BLaER1 treated with 17β-estradiol and CSF1 and Interleukin-3, amounts not matched to agents 10 nM and 100 nM (cell line): Measurements from ENCODE around the gene MSI2.
A peak's percentile ranks its signal among the peaks of the same experiment; 100 is the strongest.

ENCODE experiments used
- H3K27ac ChIP-seq, 11 experiments: shearing (Covaris generic); formaldehyde crosslinking; 2 replicates each; pipeline ENCODE4 v1.8.1; 2022
- H3K27me3 ChIP-seq, 11 experiments: shearing (Covaris generic); formaldehyde crosslinking; 2 replicates each; pipeline ENCODE4 v1.8.1; 2022
- H3K36me3 ChIP-seq, 11 experiments: shearing (Covaris generic); formaldehyde crosslinking; 2 replicates each; pipeline ENCODE4 v1.8.1; 2022
- H3K4me1 ChIP-seq, 10 experiments: shearing (Covaris generic); formaldehyde crosslinking; 2 replicates each; pipeline ENCODE4 v1.8.1; 2022
- H3K4me2 ChIP-seq, 11 experiments: shearing (Covaris generic); formaldehyde crosslinking; 2 replicates each; pipeline ENCODE4 v1.8.1; 2022
- H3K4me3 ChIP-seq, 10 experiments: shearing (Covaris generic); formaldehyde crosslinking; 2 replicates each; pipeline ENCODE4 v1.8.1; 2022
- H3K9ac ChIP-seq, 11 experiments: shearing (Covaris generic); formaldehyde crosslinking; 2 replicates each; pipeline ENCODE4 v1.8.1; 2022
- H3K9me3 ChIP-seq, 11 experiments: shearing (Covaris generic); formaldehyde crosslinking; replicated peaks in 1 of 11; 2 replicates each; pipeline ENCODE4 v1.8.1; 2022
- H4K20me1 ChIP-seq, 11 experiments: shearing (Covaris generic); formaldehyde crosslinking; 2 replicates each; pipeline ENCODE4 v1.8.1; 2022
- Cebpa-rat ChIP-seq, 11 experiments: shearing (Covaris generic); IDR thresholded peaks; 2 replicates each; pipeline ENCODE4 v1.8.1; 2022

Gene MSI2

GRCh38 chr17:57278740-57279387 lies 22.5 kb downstream of the MSI2 start:
- Histone ChIP-seq H3K4me1 (peaks cover 7 to 85% (median 59%) of the 10 kb centered on the region in 10 experiments), H3K27ac (no peak overlapping the region), H3K9ac (no peak overlapping the region), H3K36me3 (peaks cover 18 to 99% (median 77%) of the 10 kb centered on the region in 11 experiments; a peak in 18 of 22 replicates), H3K27me3 (no peaks in the 10 kb centered on the region), H3K4me3 (no peak overlapping the region), H4K20me1 (peaks cover 0 to 100% (median 16%) of the 10 kb centered on the region in 11 experiments; a peak in 13 of 22 replicates), H3K9me3 (no peaks in the 10 kb centered on the region), H3K4me2 (peak overlapping the region in 2 of 11 experiments; percentile 5 to 9; a peak in 2 of 22 replicates)
- TF ChIP-seq Cebpa-rat (IDR thresholded peaks at IDR 0.05): no peak

GRCh38 chr17:57279432-57279831 lies 23.1 kb downstream of the MSI2 start:
- H3K27me3 ChIP-seq: no peaks in the 10 kb centered on the region
- H4K20me1 ChIP-seq: peaks cover 0 to 100% (median 16%) of the 10 kb centered on the region in 11 experiments; a peak in 13 of 22 replicates
- peak overlapping the region in 2 of 11 experiments; percentile 5 to 26; a peak in 4 of 22 replicates for H3K4me2 ChIP-seq
- TF ChIP-seq Cebpa-rat (IDR thresholded peaks at IDR 0.05): no peak
- no peak overlapping the region for H3K9ac ChIP-seq
- H3K36me3 ChIP-seq: peaks cover 12 to 94% (median 72%) of the 10 kb centered on the region in 11 experiments; a peak in 18 of 22 replicates
- H3K4me3 ChIP-seq: no peak overlapping the region
- peaks cover 13 to 91% (median 64%) of the 10 kb centered on the region in 10 experiments for H3K4me1 ChIP-seq
- H3K9me3 ChIP-seq: no peaks in the 10 kb centered on the region
- no peak overlapping the region for H3K27ac ChIP-seq

- Histone ChIP-seq H3K9ac (peak overlapping the region in 3 of 11 experiments; percentile 17 to 36 (median 17); a peak in 2 of 22 replicates), H3K36me3 (peaks cover 9 to 81% (median 57%) of the 10 kb centered on the region in 11 experiments; a peak in 17 of 22 replicates), H4K20me1 (peaks cover 0 to 98% (median 25%) of the 10 kb centered on the region in 11 experiments; a peak in 12 of 22 replicates), H3K9me3 (no peaks in the 10 kb centered on the region), H3K4me2 (peak overlapping the region in 9 of 11 experiments; percentile 18 to 88 (median 34); a peak in 17 of 22 replicates), H3K27ac (peak overlapping the region in 4 of 11 experiments; percentile 9 to 50 (median 11); a peak in 5 of 22 replicates), H3K4me3 (no peak overlapping the region), H3K27me3 (no peaks in the 10 kb centered on the region), H3K4me1 (peaks cover 28 to 97% (median 78%) of the 10 kb centered on the region in 10 experiments)
- TF ChIP-seq Cebpa-rat (IDR thresholded peaks at IDR 0.05): no peak
Measured at GRCh38 chr17:57281887-57282286, 25.6 kb downstream of the MSI2 start.

GRCh38 chr17:57282296-57282695 lies 26.0 kb downstream of the MSI2 start:
- H3K36me3 ChIP-seq: peaks cover 9 to 81% (median 53%) of the 10 kb centered on the region in 11 experiments; a peak in 17 of 22 replicates
- no peaks in the 10 kb centered on the region for H3K27me3 ChIP-seq
- H3K4me2 ChIP-seq: peak overlapping the region in 9 of 11 experiments; percentile 18 to 88 (median 34); a peak in 13 of 22 replicates
- H3K4me3 ChIP-seq: no peak overlapping the region
- no peak for TF ChIP-seq Cebpa-rat (IDR thresholded peaks at IDR 0.05)
- H4K20me1 ChIP-seq: peaks cover 1 to 98% (median 29%) of the 10 kb centered on the region in 11 experiments; a peak in 17 of 22 replicates
- H3K27ac ChIP-seq: peak overlapping the region in 4 of 11 experiments; percentile 9 to 50 (median 11); a peak in 4 of 22 replicates
- peaks cover 32 to 99% (median 81%) of the 10 kb centered on the region in 10 experiments for H3K4me1 ChIP-seq
- peak overlapping the region in 2 of 11 experiments; percentile 17; a peak in 1 of 22 replicates for H3K9ac ChIP-seq
- no peaks in the 10 kb centered on the region for H3K9me3 ChIP-seq

- Histone ChIP-seq H3K4me3 (no peak overlapping the region), H3K4me1 (peaks cover 36 to 100% (median 92%) of the 10 kb centered on the region in 10 experiments), H4K20me1 (peaks cover 12 to 98% (median 40%) of the 10 kb centered on the region in 11 experiments; a peak in 19 of 22 replicates), H3K27ac (peak overlapping the region in 3 of 11 experiments; percentile 67 to 73 (median 69); a peak in 5 of 22 replicates), H3K9ac (peak overlapping the region in 4 of 11 experiments; percentile 9 to 19 (median 13); a peak in 1 of 22 replicates), H3K4me2 (peak overlapping the region in 10 of 11 experiments; percentile 74 to 88 (median 86); a peak in 16 of 22 replicates), H3K36me3 (peaks cover 6 to 81% (median 49%) of the 10 kb centered on the region in 11 experiments; a peak in 17 of 22 replicates), H3K27me3 (no peaks in the 10 kb centered on the region), H3K9me3 (no peaks in the 10 kb centered on the region)
- TF ChIP-seq Cebpa-rat (IDR thresholded peaks at IDR 0.05): no peak
Measured at GRCh38 chr17:57283203-57283971, 27.1 kb downstream of the MSI2 start.

GRCh38 chr17:57284583-57284982 lies 28.3 kb downstream of the MSI2 start:
- Histone ChIP-seq H3K9ac (peak overlapping the region in 10 of 11 experiments; percentile 0 to 69 (median 55); a peak in 18 of 22 replicates), H4K20me1 (peaks cover 15 to 98% (median 52%) of the 10 kb centered on the region in 11 experiments; a peak in 19 of 22 replicates), H3K27me3 (no peaks in the 10 kb centered on the region), H3K4me1 (peaks cover 41 to 100% (median 96%) of the 10 kb centered on the region in 10 experiments), H3K9me3 (no peaks in the 10 kb centered on the region), H3K4me2 (peak overlapping the region; percentile 74 to 88 (median 85)), H3K27ac (peak overlapping the region in 9 of 11 experiments; percentile 31 to 73 (median 62); a peak in 15 of 22 replicates), H3K36me3 (peaks cover 0 to 81% (median 46%) of the 10 kb centered on the region in 11 experiments; a peak in 14 of 22 replicates), H3K4me3 (peak overlapping the region; percentile 15 to 62 (median 40); a peak in 16 of 20 replicates)
- TF ChIP-seq Cebpa-rat (IDR thresholded peaks at IDR 0.05): no peak

GRCh38 chr17:57284984-57285646 lies 28.8 kb downstream of the MSI2 start:
- Histone ChIP-seq H3K4me3 (peak overlapping the region; percentile 15 to 62 (median 40); a peak in 17 of 20 replicates), H3K9ac (peak overlapping the region in 10 of 11 experiments; percentile 0 to 69 (median 55); a peak in 18 of 22 replicates), H3K36me3 (peaks cover 0 to 81% (median 45%) of the 10 kb centered on the region in 11 experiments; a peak in 14 of 22 replicates), H3K27ac (peak overlapping the region in 9 of 11 experiments; percentile 31 to 73 (median 62); a peak in 17 of 22 replicates), H3K4me1 (peaks cover 41 to 99% (median 93%) of the 10 kb centered on the region in 10 experiments), H4K20me1 (peaks cover 15 to 98% (median 52%) of the 10 kb centered on the region in 11 experiments; a peak in 19 of 22 replicates), H3K9me3 (no peaks in the 10 kb centered on the region), H3K4me2 (peak overlapping the region; percentile 74 to 88 (median 85)), H3K27me3 (no peaks in the 10 kb centered on the region)
- TF ChIP-seq Cebpa-rat (IDR thresholded peaks at IDR 0.05): no peak
